Ramos (cell line): ENCODE results near the gene GRAP2.
"Not testable (repeated sequence)": the region's sequence is repeated elsewhere in the genome, so short reads cannot be mapped to it uniquely, and the experiment has no call there.

ENCODE experiments used
- in situ Hi-C: fragments of 300-500 bp; cut with MboI; formaldehyde crosslinking; loops from one replicate; pipeline ENCODE4 v1.14.3; 2022; ENCODE audit warnings: low sequenced_read_pairs; ENCODE audit not compliant: unreplicated experiment

The GRAP2 gene

GRCh38 chr22:39900306-39901227 is at the start of gene GRAP2:
Gene GRAP2 (plus strand): TSS chr22:39901084. CDS start chr22:39947107, 46,023 bp downstream.
- in situ Hi-C loops = no loop called here

- in situ Hi-C loops = no loop called here
Measured at GRCh38 chr22:39851606-39852315, 49.1 kb upstream of the GRAP2 start.

GRCh38 chr22:39852799-39853198 is 48.1 kb upstream of the GRAP2 start:
- in situ Hi-C loops = no loop called here

- in situ Hi-C loops = no loop called here
Measured at GRCh38 chr22:39856588-39856987, 44.3 kb upstream of the GRAP2 start.

GRCh38 chr22:39859903-39860588 is 40.8 kb upstream of the GRAP2 start:
- in situ Hi-C loops = no loop called here

DNA sequence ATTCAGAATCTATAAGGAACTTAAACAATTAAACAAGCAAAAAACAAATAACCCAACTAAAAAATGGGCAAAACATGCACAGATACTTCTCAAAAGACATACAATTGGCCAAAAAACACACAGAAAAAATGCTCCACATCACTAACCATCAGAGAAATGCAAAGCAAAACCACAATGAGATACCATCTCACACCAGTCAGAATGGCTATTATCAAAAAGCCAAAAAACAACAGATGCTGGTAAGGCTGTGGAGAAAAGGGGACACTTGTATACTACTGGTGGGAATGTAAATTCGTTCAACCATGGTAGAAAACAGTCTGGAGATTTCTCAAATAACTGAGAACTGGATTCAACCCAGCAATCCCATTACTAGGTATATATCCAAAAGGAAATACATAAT is 32.1 kb upstream of the GRAP2 start:
- in situ Hi-C loops = no loop called here

DNA sequence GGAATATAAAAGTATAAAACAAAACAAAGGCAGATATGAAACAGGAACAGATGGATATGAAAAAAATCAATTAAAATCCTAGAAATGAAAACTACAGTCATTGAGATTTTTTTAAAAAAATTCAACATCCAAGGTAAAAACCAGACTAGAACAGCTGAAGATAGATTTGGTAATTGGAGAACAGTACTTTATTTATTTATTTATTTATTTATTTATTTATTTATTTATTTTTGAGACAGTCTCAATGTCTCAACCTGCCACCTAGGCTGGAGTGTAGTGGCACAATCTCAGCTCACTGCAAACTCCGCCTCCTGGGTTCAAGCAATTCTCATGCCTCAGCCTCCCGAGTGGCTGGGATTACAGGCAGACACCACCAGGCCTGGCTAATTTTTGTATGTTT is 31.1 kb upstream of the GRAP2 start:
- in situ Hi-C loops = not testable (repeated sequence)

GRCh38 chr22:39871008-39871798 is 29.7 kb upstream of the GRAP2 start:
- in situ Hi-C loops = no loop called here

DNA sequence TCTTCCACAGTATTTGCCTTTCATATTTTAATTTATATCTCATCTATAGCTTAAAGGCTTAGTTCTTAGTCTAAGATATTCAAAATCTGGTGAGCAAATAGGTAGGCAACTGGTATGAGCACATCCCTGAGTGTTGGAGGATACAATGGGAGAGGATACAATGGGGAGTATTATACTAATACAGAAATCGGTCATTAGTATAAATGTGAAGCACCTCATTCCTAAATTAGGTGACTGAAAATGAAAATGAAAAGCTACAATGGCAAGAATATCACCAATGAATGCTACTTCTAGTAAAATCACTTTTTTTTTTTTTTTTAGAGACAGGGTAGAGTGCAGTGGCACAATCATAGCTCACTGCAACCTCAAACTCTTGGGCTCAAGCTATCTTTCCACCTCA is 28.3 kb upstream of the GRAP2 start:
- in situ Hi-C loops = no loop called here

- in situ Hi-C loops = no loop called here
Measured at GRCh38 chr22:39873965-39874364, 26.9 kb upstream of the GRAP2 start.

- in situ Hi-C loops = not testable (repeated sequence)
Measured at GRCh38 chr22:39875176-39875885, 25.6 kb upstream of the GRAP2 start.

DNA sequence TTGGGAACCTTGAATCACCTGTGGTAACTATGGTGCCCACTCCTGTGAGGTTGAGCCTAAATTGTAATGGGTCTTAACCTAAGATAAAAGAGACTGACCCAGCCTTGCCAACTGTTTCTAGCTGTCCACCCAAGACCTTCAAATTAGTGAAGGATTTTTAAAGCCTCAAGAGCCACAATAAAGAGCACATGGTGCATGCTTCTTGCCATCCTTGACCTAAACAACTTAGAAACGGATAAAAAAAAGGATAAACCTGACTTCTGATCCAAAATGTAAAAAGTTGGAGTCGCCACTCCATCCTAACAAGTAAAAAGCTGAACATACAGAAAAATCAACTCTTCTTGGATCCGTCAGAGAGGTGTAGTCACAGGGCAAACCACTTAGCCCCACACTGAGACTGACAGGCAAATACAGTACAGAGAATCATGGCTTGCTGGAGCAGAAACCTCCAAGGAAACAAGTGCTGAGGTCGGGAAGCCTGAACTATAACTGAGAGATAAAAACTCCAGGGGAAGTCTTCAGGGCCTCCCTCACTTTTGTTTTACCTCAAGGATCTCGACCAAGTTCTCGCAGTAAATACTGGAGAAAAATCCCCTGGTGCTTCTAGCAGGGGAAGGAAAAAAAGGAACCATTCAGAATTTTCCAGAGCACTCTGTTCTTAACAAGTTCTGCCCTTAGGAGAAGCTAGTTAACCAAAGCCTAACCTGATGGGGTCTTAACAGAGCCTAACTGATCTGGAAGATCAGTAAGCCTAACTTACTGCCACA is 23.6 kb upstream of the GRAP2 start:
- in situ Hi-C loops = no loop called here

DNA sequence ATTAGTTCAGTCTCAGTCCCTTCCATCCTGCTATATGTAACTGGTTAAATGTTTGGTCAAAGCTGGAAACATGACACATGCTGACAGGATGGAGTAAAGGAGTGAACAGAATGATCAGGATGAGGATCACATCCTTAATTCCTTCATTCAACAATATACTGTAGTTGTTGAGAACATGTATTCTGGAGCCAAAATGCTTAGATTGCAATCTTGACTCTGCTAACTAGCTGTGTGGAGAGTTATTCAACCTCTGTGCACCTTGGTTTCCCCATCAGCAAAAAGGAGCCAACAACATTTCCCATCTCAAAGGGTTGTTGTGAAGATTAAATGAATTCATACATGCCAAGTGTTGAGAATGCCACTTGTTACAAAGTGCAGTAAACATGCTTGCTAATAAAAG is 20.2 kb upstream of the GRAP2 start:
- in situ Hi-C loops = no loop called here

DNA sequence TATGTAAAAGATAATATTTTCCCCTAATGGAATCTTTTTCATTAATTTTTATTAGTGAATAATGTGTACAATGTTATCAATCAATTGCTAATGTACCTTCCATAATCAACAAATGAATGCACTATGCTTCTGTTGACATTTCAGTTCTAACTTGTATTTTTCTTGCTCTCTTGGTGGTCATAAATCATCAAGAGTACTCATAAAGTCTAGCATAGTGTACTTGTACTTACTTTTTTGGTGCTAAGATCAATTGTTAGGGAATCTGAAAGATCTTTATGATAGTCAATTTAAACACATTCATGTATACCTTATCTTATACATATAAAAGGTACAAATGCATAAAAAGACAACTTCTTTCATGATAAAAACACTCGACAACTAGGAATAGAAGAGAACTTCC is 17.8 kb upstream of the GRAP2 start:
- in situ Hi-C loops = no loop called here

- in situ Hi-C loops = not testable (repeated sequence)
Measured at GRCh38 chr22:39889924-39890323, 11.0 kb upstream of the GRAP2 start.

- in situ Hi-C loops = no loop called here
Measured at GRCh38 chr22:39893526-39893925, 7.4 kb upstream of the GRAP2 start, which contains the start of gene ENTHD1. Gene ENTHD1 (minus strand): TSS chr22:39893760. CDS start chr22:39887748, 6,012 bp downstream.

GRCh38 chr22:39894554-39895092 is 6.3 kb upstream of the GRAP2 start:
- in situ Hi-C loops = no loop called here

DNA sequence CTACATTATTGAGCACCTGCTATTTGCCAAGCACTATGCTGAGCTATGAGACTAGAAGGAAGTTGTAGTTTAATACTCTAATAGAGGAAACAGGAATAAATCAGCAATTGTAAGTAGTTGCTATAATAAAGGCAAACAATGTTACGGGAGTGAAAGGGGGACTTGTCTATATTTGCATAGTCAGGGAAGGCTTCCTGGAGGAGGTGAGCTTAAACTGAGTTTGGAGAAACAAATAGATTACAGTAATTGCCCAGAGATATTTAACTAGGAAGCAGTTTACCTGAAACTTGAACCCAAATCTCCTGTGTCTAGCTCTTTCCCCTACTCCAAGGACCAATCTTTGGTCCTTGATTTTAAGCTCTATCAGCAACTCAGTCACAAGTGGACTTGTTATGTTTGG is 5.2 kb upstream of the GRAP2 start:
- in situ Hi-C loops = no loop called here
